NCI-H345 (cell line): ENCODE measurements around the gene BCL11A.

ENCODE experiments used
- DNase-seq: peaks from one replicate; lab custom pipeline; 2025; lab: John Stamatoyannopoulos, UW

Gene BCL11A

GRCh38 chr2:60406192-60406591, 147.3 kb downstream of the BCL11A start:
- no peak for DNase-seq

- no peak for DNase-seq
Observed at GRCh38 chr2:60405271-60405919, 148.1 kb downstream of the BCL11A start.
